HG03175 (cell line): ENCODE measurements around the gene STOML1.
"Not testable (repeated sequence)": the region's sequence is repeated elsewhere in the genome, so short reads cannot be mapped to it uniquely, and the experiment has no call there.

Experiments
- ATAC-seq: cut with Tn5 transposase; IDR thresholded peaks from one replicate; pipeline ENCODE4 v1.9.1; 2021; ENCODE audit warnings: mild to moderate bottlenecking, moderate library complexity; ENCODE audit not compliant: unreplicated experiment

STOML1 gene

DNA sequence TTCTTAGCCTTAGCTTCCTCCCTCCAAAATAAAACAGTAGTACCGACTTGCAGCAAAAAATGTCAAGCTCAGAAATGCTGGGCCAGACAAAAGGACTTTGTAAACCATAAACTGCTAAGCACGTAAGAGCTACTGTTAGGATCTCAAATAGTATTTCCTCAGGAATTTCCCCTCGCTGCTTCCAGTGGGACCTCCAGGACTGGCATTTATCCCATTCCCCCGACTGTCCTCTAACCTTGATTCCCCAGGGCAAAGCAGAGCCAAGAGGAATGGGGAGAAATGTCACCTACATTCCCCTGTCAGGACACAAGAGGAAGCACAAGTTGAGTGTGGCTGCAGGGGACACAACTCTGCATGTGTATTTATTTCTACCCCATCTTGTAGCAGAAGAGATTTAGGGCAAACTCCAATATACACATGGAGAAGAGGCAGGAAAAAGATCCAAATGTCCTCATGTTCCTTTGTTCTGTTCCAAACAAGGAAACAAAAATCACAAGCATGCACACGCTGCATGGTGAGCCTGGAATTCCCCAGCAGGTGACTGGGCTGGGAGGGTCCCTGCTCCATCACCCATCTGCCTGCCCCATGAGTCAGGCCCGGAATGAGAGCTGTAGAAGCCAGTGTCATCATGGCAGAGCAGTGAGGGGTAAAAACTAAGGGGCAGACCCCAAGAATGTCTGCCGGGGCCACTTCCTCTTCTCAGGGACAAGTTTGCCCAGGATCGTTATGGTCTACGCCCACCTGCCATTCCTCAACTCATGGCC is 4.2 kb downstream of the STOML1 start:
- no peak for ATAC-seq

DNA sequence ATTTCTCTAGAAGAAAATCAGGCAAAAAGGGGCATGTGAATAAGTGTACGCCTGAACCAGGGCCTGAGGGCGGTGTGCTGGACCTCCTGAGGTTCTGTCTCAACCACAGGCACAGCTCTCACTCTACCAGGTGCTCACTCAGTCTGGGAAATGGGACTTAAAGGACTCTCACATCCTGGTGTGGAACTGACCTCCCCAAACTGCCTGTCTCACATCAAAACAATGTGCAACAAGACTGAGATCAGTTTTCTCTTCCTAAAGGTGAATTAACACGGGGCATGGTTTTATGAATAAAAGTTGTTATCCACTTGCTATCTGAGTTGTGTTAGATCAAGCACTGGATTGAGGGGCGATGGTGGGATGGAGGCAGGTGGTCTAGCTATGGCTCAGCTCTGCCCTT is 4.8 kb downstream of the STOML1 start:
- ATAC-seq: no peak

DNA sequence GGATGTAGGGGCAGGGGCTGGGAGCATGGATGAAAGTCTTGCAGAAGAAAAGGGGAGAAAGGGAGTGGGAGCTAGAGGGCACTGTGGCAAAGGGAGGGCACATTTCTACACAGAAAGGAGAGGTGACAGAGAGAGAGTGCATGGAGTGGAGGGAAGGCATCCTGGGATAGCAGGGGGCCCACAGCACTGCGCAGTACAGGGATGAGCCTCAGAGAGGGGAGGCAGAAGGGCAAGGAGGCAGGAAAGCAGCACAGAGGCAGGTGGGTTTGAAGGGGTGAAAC is 5.4 kb downstream of the STOML1 start:
- no peak for ATAC-seq

DNA sequence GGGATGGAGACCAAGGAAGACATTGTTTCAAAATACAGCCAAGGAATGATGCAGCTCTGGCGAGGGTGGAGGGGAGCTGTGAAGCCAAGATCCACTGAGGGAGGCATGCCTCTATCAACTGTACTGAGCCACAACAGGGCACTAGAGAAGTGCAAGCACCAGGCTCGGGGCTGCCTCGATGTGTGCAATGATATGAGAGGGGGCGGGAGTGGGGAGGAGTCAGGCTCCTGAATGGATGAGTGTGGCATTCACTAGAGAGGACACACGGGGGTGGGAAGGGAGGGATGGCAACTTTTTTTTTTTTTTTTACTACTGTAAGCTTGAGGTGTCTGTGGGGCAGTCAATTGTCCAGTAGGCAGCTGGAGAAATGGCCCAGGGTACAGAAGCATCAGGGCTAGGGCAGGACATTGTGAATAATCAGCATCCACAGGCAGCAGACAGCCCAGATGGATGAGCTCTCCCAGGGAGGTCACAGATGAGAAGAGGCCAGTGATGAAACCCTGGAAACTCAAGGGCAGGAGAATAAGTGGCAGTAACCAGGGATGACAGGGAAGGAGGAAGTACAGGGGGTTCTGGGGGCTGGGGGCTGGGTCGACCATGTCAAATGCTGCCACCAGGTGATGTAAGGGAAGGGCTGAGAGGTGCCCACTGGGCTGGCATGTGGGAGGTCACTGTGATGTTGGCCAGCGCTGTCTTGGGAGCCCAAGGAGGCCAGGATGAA is 5.9 kb downstream of the STOML1 start:
- ATAC-seq: no peak

DNA sequence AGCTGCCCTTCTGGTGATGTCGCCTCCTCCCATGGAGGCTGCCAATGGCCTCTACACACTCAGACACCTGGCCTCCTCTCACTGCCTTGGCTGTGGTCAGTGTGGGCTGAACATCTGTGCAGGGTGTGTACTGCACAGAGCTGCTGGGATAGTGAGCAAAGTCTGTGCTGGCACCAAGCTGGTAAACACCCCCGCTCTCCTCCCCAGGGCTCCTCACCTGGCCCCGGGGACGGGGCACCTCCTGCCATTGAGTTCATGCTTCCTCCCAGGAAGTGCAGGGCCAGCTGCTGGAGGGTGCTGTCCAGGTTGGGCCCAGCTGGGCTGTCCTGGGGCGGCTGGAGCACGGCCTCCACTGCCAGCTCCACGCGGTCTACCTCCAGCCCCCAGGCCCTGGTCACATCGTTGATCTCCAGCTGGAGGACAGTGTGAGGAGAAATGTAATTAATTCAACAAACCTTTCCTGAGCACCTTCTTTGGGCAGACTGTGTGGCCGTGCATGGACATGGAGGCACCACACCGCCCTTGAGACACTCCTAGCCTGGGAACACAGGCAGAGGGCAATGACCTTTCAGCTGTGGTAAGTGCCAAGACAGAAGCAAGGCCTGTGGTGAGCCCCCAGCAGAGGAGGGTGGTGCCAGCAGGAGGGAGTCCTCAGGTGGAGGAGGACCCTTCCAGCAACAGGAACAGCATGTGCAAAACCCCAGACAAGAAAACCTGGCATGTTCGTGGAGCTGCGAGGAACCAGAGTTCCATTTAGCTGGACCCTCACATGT is 6.8 kb downstream of the STOML1 start:
- ATAC-seq: no peak

DNA sequence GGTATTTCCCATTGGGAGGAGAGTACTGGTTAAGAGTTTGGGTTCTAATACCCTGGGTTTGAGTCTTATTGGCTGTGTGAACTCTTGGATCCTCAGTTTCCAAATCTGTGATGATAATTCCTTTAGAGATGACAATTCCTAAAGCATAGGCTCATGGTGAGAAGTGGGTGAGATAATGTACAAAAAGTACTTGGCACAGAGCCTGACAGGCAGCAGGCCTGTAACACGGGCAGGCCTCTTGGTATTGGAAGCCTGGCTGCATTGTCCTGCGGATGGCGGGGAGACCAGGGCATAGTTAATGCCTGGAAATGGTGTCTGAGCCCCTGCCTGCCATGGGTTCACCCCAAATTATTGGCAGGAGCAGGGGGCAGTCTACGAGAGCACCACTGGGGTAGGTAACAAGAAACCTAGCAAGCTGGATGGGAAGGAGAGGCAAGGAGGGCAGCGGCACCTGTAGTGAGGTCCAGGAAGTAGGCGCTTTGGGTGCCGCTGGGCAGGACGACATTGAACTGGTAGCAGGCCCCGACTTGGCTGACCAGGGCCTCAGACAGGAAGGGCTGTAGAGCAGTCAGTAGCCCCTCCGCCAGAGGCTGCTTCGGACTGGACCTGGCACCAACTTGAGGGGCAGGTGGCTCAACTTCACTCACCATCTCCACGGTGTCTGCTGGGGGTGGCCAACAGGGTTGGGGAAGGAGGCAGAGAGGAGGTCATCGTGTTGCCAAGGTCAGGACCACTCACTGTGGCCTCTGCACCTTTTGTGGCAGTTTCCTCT is 7.7 kb downstream of the STOML1 start:
- no peak for ATAC-seq

DNA sequence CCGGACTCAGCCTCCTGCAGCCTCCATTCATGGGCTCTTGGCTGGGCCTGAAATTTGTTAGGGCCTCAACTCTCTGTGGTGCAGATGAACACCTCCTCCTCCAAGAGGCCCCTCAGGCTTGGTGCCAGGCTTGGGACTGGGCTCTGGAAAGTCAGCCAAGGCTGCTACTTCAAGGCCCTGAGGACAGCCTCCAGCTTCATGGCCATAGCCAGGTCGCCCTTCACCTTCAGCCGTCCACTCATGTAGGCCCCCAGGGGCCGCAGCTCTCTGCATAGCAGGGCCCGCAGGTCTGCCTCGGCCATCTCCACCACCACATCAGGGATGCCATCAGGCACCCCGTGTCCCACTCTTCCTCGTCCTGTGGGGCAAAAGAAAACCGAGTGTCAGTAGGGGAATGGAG is 8.3 kb downstream of the STOML1 start:
- no peak for ATAC-seq

DNA sequence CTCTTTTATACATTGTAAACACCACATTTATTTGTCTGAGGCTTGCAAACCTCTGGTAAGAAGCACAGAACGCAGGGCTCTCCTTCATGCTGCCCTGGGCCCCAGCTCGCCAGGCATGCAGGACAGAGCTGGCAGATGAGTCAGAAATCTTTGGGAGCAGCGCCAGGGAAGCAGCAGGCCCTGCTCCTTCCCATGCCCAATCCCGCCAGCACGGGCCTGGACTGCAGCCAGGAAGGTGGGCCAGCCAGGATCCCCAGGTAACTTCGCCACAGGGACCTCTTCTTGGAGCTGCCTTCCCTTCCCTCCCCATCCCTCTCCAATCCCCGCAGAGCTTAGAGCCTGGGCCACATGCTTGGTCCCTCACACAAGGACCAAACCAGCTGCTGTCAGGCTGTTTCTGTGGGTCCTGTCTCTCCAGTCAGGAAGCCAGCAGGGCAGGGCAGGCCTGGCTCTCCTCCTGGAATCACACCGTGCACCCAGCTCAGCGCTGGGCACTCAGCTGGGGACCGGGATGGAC is 8.8 kb downstream of the STOML1 start:
- no peak for ATAC-seq

DNA sequence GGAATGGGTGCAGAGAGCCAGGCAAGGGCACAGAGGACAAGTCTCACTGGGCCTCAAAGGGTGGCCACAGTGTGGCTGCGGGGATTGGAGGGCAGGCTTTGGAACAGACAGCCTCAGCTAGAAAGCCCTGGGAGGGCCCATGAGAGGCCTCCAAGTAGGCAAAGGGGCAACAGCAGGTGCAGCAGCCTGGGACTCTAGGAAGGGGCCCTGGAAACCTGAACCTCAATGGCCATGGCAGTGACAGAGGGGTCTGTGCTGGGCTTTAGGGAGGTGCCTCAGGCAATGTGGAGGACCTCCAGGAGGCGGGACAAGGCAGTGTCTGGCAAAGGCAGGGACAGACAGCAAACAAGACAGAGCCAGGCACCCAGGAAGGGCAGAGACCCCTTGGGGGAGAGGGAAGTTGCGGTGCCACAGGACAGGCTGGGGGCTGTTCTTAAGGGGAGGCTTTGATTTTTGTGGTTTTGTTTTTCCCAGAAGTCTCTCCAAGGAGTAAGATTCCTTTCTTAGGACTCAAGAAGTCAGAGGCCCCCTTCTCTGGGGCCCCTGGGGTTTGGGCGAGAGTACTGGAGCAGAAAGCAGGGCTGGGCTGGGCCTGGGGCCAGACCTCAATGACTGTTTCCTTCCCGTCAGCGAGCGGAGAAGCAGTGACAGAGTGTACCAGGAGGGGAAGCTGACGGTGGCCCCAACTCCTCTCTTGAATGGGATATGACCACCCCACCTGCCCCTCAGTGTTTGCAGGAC is 9.7 kb downstream of the STOML1 start:
- ATAC-seq: no peak

DNA sequence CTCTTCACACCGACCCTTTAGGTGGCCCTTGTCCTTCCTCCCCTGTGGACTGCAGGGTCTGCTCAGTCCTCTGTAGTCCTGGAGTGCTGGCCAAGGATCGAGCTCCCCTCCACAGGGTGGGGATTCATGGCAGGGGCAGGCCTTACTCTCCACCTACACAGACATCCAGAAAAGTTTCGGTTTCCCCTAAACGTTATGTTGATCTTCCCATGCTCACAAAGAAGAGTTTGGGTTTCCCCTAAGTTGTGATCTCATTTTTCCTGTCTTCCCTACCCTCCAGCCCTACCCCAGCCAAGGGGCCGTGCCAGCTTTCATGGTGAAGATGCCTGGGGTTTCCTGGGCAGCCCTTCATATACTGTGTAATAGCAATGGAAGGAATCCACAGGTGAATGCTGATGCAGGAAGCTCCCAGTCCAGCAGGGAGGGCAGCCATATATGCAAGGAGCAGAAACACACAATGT is 10.3 kb downstream of the STOML1 start:
- ATAC-seq: no peak

DNA sequence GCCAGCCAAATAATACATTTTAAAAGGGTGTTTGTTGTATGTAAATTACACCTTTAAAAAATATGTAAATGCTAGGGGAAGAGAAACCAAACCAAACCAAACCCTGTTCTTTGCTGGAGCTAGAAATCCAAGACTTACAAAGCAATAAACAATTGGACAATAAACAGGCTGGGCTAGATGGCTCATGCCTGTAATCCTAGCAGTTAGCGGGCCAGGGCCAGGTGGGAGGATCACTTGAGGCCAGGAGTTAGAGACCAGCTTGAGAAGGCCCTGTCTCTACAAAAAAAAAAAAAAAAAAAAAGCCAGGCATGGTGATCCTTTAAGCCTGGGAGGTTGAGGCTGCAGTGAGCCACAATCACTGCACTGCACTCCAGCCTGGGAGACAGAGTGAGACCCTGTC is 12.5 kb downstream of the STOML1 start:
- ATAC-seq: no peak

DNA sequence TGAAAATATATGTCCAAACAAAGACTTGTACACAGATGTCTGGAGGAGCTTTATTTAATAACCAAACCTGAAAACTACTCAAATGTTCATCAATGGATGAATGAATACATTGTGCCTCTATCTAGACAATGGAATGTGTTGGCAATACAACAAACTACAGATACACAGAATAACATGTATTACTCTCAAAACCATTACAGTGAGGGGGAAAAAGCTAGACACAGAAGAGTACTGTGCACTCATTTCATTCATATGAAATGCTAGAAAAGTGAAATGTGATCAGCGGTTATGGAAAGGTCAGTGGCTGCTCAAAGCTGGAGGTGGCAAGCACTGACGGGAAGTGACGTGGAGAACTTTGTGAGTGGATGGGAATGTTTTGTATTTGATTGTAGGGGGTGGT is 13.2 kb downstream of the STOML1 start:
- ATAC-seq: no peak

DNA sequence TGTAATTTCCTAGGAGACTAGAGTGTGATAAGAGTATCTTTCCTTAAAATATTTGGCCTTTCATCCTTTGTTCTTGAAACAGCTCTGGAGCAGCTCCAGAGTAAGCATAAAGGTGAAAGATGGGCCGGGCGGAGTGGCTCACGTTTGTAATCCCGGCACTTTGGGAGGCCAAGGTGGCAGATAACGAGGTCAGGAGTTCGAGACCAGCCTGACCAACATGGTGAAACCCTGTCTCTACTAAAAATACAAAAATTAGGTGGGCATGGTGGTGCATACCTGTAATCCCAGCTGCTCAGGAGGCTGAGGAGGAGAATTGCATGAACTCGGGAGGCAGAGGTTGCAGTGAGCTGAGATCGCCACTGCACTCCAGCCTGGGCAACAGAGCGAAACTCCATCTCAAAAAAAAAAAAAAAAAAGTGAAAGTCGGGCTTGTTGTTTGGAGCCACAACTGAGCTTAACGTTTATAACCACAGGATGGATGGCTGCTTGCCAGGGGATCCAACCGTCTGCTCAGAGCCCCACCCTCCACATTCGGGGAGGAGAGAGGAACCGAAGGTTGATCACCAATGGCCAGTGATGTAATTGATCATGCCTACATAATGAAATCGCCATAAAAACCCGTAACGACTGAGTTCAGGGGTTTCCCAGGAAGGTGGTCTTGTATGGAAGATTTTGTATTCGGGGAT is 16.5 kb downstream of the STOML1 start:
- ATAC-seq: not testable (repeated sequence)

DNA sequence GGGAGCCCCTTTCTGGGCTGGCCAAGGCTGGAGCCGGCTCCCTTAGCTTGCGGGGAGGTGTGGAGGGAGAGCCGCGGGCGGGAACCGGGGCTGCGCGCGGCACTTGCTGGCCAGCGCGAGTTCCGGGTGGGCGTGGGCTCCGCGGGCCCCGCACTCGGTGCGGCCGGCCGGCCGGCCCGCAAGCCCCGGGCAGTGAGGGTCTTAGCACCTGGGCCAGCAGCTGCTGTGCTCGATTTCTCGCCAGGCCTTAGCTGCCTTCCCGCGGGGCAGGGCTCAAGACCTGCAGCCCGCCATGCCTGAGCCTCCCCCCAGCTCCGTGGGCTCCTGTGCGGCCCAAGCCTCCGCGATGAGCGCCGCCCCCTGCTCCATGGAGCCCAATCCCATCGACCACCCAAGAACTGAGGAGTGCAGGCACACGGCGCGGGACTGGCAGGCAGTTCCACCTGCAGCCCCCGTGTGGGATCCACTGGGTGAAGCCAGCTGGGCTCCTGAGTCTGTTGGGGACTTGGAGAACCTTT is 18.4 kb downstream of the STOML1 start:
- not testable (repeated sequence) for ATAC-seq

DNA sequence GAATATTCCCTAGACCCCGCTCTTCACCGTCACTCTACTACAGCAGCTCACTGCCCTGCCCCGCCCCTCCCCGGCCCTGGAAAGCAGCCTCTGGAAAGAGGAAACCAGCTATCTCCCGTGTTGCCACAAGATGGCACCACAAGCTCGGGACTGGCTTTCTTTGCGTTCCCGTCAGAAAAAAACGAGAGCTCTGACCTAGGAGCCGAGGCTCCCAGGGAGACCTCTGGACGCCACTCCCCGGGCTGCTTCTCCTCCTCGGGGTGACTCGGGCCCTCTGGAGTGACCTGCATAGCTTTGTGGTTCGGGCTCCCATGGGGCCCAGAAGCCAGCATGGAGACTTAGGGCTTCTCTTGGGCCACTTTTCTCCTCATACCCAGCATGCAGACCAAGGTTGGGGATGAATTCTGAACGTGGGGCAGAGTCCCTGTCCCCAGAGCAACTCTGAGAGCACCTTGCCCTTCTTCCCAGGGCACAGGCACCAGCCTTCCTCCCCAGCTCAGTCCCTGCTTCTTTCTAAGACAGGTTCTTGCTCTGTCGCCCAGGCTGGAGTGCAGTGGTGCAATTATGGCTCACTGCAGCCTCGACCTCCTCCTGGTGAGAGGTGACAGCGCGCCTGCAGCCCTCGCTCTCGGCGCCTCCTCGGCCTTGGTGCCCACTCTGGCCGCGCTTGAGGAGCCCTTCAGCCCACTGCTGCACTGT is 19.0 kb downstream of the STOML1 start:
- ATAC-seq: no peak

DNA sequence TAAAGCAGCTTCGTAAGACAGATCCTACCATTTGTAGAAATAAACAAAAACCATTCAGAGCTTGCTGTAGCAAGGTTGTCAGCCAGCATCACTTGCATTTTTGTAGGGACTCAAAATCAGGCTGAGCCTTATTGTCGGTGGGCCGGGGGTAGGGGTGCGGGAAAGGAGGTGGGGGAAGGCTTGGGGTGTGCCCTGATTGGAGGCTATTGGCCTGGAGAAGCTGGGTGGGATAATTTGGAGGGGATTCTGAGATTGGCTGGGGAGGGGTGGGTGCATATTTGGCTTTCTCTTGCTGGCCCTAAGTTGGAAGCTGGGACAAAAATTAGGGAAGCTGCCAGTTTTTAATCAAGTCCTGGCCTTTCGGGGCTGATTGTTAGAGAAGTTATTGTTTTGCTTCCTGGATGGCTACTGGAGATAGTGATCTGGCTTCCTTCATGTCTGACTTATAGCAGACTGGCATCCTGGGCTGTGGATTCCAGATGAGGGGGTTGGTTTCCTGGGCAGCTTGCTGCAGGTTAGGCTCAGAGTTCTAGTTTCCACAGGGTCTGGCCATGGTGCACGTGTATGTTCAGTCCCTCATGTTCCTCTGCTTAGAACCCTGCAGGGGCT is 22.8 kb downstream of the STOML1 start:
- no peak for ATAC-seq

DNA sequence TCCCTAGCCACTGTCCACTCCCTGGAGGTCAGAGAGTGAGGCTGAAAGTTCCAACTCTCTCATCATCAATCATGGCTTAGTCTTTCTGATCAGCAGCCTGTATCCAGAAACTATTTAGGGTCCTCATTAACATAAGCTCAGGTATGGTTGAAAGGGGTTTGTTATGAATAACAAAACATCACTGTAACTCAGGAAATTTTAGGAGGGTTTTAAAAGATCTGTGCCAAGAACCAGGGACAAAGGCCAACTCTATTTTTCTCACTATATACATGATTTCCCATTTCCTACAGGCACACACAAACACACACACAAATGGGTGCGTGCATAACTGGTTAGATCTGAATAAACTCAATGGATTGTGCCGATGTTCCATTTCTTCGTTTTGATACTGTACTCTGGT is 23.6 kb downstream of the STOML1 start:
- ATAC-seq: no peak

DNA sequence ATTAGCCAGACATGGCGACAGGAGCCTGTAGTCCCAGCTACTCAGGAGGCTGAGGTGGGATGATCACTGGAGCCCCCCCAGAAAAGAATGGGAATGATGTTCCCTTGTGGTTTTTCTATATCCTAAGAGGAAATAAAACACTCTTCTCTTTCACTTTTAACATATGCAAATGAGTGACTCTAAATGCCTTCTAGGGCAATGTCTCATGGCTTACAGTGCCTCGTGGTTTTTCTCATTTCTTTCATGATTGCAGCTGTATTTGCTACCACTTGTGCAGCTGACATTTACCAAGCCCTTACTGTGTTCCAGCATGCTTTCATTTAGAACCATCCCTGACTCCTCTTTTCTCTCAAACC is 26.4 kb downstream of the STOML1 start:
- ATAC-seq: peak; percentile 52
